CD14-positive monocyte (primary cell): Measurements from ENCODE around the gene OR2J3. TPM values are rescaled to one million over a fixed set of nuclear protein-coding genes. Genes with fewer than 3 reads are reported as not detected.
"Not testable (repeated sequence)": the region's sequence is repeated elsewhere in the genome, so short reads cannot be mapped to it uniquely, and the experiment has no call there.

Experiments
- DNase-seq, 3 donors: peaks; one replicate each; pipeline ENCODE4 v3.0.0-alpha.2; 2011 to 2022
- H2AFZ ChIP-seq: 2 replicates; pipeline ENCODE4 v1.6.0; 2012; ENCODE audit warnings: mild to moderate bottlenecking, low read depth, low read length, inconsistent platforms; ENCODE audit not compliant: insufficient read depth, poor library complexity, severe bottlenecking
- H3K27ac ChIP-seq, 2 donors: 1 replicate in 1 of 2; 2 replicates in 1 of 2; pipeline ENCODE4 v1.5.1; 2012 to 2013; ENCODE audit warnings: low read length in 2 of 2, control low read depth in 1 of 2, inconsistent platforms in 1 of 2, low read depth in 1 of 2, mild to moderate bottlenecking in 1 of 2
- H3K27me3 ChIP-seq, 2 donors: one replicate each; pipeline versions ENCODE4 v1.6.0 to v1.6.1; 2011 to 2013; ENCODE audit warnings: low read length in 2 of 2; ENCODE audit not compliant: control insufficient read depth in 2 of 2, insufficient read depth in 2 of 2
- H3K36me3 ChIP-seq, 2 donors: replicated peaks in 1 of 2; 1 replicate in 1 of 2; 2 replicates in 1 of 2; pipeline versions ENCODE4 v1.5.1 to v1.6.1; 2012 to 2013; ENCODE audit warnings: low read length in 2 of 2, control low read depth in 1 of 2, inconsistent platforms in 1 of 2, mild to moderate bottlenecking in 1 of 2; ENCODE audit not compliant: insufficient read depth in 2 of 2, control insufficient read depth in 1 of 2
- H3K4me1 ChIP-seq, 2 donors: 1 replicate in 1 of 2; 2 replicates in 1 of 2; pipeline versions ENCODE4 v1.5.1 to v1.6.1; 2012 to 2013; ENCODE audit warnings: low read length in 2 of 2, control low read depth in 1 of 2, inconsistent platforms in 1 of 2, mild to moderate bottlenecking in 1 of 2, moderate library complexity in 1 of 2; ENCODE audit not compliant: insufficient read depth in 2 of 2, control insufficient read depth in 1 of 2
- H3K4me2 ChIP-seq: replicated peaks from 2 replicates; pipeline ENCODE3; 2012; ENCODE audit warnings: low read length, moderate library complexity, mild to moderate bottlenecking; ENCODE audit not compliant: poor library complexity, severe bottlenecking; ENCODE audit errors: extremely low read depth
- H3K4me3 ChIP-seq, 3 experiments: fragments of 200-600 bp in 1 of 3; sonication (generic) in 1 of 3; replicated peaks in 1 of 3; 1 replicate in 2 of 3; 2 replicates in 1 of 3; pipeline ENCODE4 v1.5.1; 2011 to 2013; ENCODE audit warnings: low read length in 3 of 3, mild to moderate bottlenecking in 3 of 3, control low read depth in 2 of 3, low read depth in 2 of 3, inconsistent platforms in 1 of 3, moderate library complexity in 1 of 3
- H3K79me2 ChIP-seq: 2 replicates; pipeline ENCODE4 v1.6.0; 2012; ENCODE audit warnings: mild to moderate bottlenecking, control low read depth, inconsistent platforms, low read length, moderate library complexity; ENCODE audit not compliant: insufficient read depth
- H3K9ac ChIP-seq: 2 replicates; pipeline ENCODE4 v1.6.0; 2017; ENCODE audit warnings: low read length, mild to moderate bottlenecking; ENCODE audit not compliant: insufficient read depth, poor library complexity, severe bottlenecking
- H3K9me3 ChIP-seq, 2 donors: replicated peaks in 1 of 2; 1 replicate in 1 of 2; 2 replicates in 1 of 2; pipeline versions ENCODE4 v1.5.1 to v1.6.1; 2012 to 2013; ENCODE audit warnings: low read length in 2 of 2, control low read depth in 1 of 2; ENCODE audit not compliant: control insufficient read depth in 1 of 2, insufficient read depth in 1 of 2
- H4K20me1 ChIP-seq: 2 replicates; pipeline ENCODE4 v1.6.0; 2012; ENCODE audit warnings: mild to moderate bottlenecking, low read length, control low read depth, moderate library complexity; ENCODE audit not compliant: insufficient read depth
- H3K27ac Mint-ChIP-seq, 7 donors: one replicate each; pipeline ENCODE4 v1.8.0; 2020; ENCODE audit warnings: mild to moderate bottlenecking in 7 of 7, mixed read lengths in 7 of 7, moderate library complexity in 6 of 7, inconsistent platforms in 2 of 7
- H3K27me3 Mint-ChIP-seq, 3 donors: one replicate each; pipeline ENCODE4 v1.8.0; 2021 to 2022; ENCODE audit warnings: low read depth in 3 of 3, mild to moderate bottlenecking in 3 of 3, mixed read lengths in 3 of 3, moderate library complexity in 3 of 3, inconsistent platforms in 1 of 3
- H3K36me3 Mint-ChIP-seq, 2 donors: one replicate each; pipeline ENCODE4 v1.8.0; 2020; ENCODE audit warnings: mixed read lengths in 2 of 2, inconsistent platforms in 1 of 2, mild to moderate bottlenecking in 1 of 2
- H3K4me1 Mint-ChIP-seq: one replicate; pipeline ENCODE4 v1.8.0; 2020; ENCODE audit warnings: mild to moderate bottlenecking, mixed read lengths
- H3K4me3 Mint-ChIP-seq, 2 donors: one replicate each; pipeline ENCODE4 v1.8.0; 2020; ENCODE audit warnings: mild to moderate bottlenecking in 2 of 2, mixed read lengths in 2 of 2, moderate library complexity in 1 of 2
- H3K9me3 Mint-ChIP-seq, 7 donors: one replicate each; pipeline ENCODE4 v1.8.0; 2020 to 2022; ENCODE audit warnings: mixed read lengths in 7 of 7, mild to moderate bottlenecking in 6 of 7, moderate library complexity in 6 of 7, inconsistent platforms in 2 of 7
- WGBS: methylation state at CpG from one replicate; pipeline ENCODE4 v1.1.5; 2013; ENCODE audit warnings: missing lambda C conversion rate; ENCODE audit not compliant: insufficient coverage; 5-methylcytosine and 5-hydroxymethylcytosine counted together
- intact Hi-C, 2 donors: fragments of 100-400 bp; cut with micrococcal nuclease; formaldehyde crosslinking; loops; one replicate each; pipeline versions ENCODE4 v1.15.0 to v1.15.1; 2023
- polyA plus RNA-seq, 3 donors: library from polyadenylated mRNA; depleted of rRNA in 1 of 3; unstranded in 2 of 3; stranded (reverse) in 1 of 3; fragments of 300-500 nt in 2 of 3; fragments of >200 nt in 1 of 3; fragmentation: Illumina TruSeq in 2 of 3; gene quantifications; 1 replicate in 2 of 3; 2 replicates in 1 of 3; pipeline ENCODE4 v1.2.3, GENCODE V29; 2012 to 2021
- TF ChIP-seq, protein P1 (sequence below): fragments of 200-600 bp; IDR thresholded peaks from one replicate; pipeline ENCODE4 v1.8.0; 2022; ENCODE audit warnings: antibody characterized with exemption, mild to moderate bottlenecking

The OR2J3 gene
- polyA plus RNA-seq, 3 donors, result not detected

DNA sequence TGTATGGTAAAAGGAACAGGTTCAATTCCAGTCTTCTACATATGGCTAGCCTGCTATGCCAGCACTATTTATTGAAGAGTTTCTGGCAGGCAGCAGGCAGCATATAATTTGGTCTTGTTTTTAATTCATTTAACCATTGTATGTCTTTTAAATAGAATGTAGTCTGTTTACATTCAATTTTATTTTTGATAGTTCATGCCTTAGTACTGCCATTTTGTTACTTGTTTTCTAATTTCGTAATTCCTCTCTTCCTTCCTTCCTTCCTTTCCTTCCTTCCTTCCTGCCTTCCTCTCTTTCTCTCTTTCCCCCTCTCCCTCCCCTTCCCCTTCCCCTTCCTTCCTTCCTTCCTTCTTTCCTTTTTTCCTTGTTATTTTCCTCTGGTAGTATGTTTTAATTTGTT lies 45.2 kb downstream of the OR2J3 start:
- H2AFZ ChIP-seq, result no peak overlapping the region
- H3K9me3 Mint-ChIP-seq, result peaks cover 0 to 6% (median 4%) of the 10 kb centered on the region in 7 donors
- no peaks in the 10 kb centered on the region for H3K36me3 ChIP-seq
- no CpG with 5 or more reads among the region's 1 CpG for WGBS
- H3K4me2 ChIP-seq, result no peak overlapping the region
- H3K79me2 ChIP-seq, result no peaks in the 10 kb centered on the region
- H3K36me3 Mint-ChIP-seq, result no peaks in the 10 kb centered on the region
- no peak for DNase-seq
- no peak overlapping the region for H3K9ac ChIP-seq
- no peak overlapping the region for H3K4me3 ChIP-seq
- TF ChIP-seq, protein P1, sequence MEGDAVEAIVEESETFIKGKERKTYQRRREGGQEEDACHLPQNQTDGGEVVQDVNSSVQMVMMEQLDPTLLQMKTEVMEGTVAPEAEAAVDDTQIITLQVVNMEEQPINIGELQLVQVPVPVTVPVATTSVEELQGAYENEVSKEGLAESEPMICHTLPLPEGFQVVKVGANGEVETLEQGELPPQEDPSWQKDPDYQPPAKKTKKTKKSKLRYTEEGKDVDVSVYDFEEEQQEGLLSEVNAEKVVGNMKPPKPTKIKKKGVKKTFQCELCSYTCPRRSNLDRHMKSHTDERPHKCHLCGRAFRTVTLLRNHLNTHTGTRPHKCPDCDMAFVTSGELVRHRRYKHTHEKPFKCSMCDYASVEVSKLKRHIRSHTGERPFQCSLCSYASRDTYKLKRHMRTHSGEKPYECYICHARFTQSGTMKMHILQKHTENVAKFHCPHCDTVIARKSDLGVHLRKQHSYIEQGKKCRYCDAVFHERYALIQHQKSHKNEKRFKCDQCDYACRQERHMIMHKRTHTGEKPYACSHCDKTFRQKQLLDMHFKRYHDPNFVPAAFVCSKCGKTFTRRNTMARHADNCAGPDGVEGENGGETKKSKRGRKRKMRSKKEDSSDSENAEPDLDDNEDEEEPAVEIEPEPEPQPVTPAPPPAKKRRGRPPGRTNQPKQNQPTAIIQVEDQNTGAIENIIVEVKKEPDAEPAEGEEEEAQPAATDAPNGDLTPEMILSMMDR, result no peak
- H3K4me1 Mint-ChIP-seq, result no peaks in the 10 kb centered on the region
- no peak overlapping the region for H3K4me3 Mint-ChIP-seq
- intact Hi-C loops, result no loop called here
- no peaks in the 10 kb centered on the region for H3K27me3 ChIP-seq
- H4K20me1 ChIP-seq, result no peaks in the 10 kb centered on the region
- no peaks in the 10 kb centered on the region for H3K4me1 ChIP-seq
- H3K27me3 Mint-ChIP-seq, result peaks cover 0 to 3% (median 3%) of the 10 kb centered on the region in 3 donors
- H3K9me3 ChIP-seq, result no peaks in the 10 kb centered on the region
- H3K27ac Mint-ChIP-seq, result no peak overlapping the region
- no peak overlapping the region for H3K27ac ChIP-seq

DNA sequence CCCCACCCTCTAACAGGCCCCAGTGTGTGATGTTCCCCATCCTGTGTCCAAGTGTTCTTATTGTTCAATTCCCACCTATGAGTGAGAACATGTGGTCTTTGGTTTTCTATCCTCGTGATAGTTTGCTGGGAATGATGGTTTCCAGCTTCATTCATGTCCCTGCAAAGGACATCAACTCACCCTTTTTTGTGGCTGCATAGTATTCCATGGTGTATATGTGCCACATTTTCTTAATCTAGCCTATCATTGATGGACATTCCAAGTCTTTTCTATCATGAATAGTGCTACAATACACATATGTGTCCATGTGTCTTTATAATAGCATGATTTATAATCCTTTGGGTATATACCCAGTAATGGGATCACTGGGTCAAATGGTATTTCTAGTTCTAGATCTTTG lies 47.3 kb downstream of the OR2J3 start:
- H3K4me3 ChIP-seq, H3K27me3 Mint-ChIP-seq, H3K4me2 ChIP-seq, H3K4me1 Mint-ChIP-seq, H3K4me1 ChIP-seq, H3K36me3 ChIP-seq, DNase-seq, H2AFZ ChIP-seq, H4K20me1 ChIP-seq, H3K9me3 ChIP-seq, H3K4me3 Mint-ChIP-seq, H3K9ac ChIP-seq, H3K36me3 Mint-ChIP-seq, H3K27ac ChIP-seq, intact Hi-C loops, H3K27me3 ChIP-seq, H3K27ac Mint-ChIP-seq, H3K79me2 ChIP-seq: not testable (repeated sequence)
- peaks cover 2 to 11% (median 4%) of the 10 kb centered on the region in 7 donors for H3K9me3 Mint-ChIP-seq
- no CpG with 5 or more reads among the region's 1 CpG for WGBS

DNA sequence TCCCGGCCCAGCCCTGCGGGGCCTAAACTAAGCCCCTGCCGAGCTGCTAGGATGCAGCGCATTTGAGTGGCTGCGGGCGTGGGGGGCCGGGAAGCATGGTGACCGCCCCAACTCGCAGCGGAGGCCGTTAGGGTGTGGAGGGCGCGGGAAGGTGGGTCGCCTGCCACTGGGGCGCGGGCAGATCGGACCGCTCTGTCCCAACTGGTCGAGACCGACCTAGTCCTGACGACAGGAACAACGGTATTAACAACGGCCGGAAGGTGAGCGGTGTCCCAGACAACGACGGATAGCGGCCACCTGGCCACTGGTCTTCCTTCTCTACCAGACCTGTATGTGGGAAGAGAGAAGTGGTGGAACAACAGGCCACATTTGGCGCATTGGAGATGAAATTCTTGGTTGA lies 52.1 kb downstream of the OR2J3 start:
- H3K36me3 Mint-ChIP-seq, H3K4me1 ChIP-seq, H3K4me3 ChIP-seq, H3K27me3 ChIP-seq, H2AFZ ChIP-seq, intact Hi-C loops, H3K27ac ChIP-seq, H3K4me1 Mint-ChIP-seq, H3K36me3 ChIP-seq, H3K27ac Mint-ChIP-seq, H4K20me1 ChIP-seq, H3K9me3 ChIP-seq, H3K4me3 Mint-ChIP-seq, H3K4me2 ChIP-seq, H3K27me3 Mint-ChIP-seq, H3K79me2 ChIP-seq, H3K9ac ChIP-seq, DNase-seq: not testable (repeated sequence)
- no CpG with 5 or more reads among the region's 29 CpGs for WGBS
- H3K9me3 Mint-ChIP-seq, result peaks cover 2 to 15% (median 6%) of the 10 kb centered on the region in 7 donors

Other genes starting within 250 kb of the OR2J3 start
- gene TRIM27, start 184.1 kb upstream of the OR2J3 start, polyA plus RNA-seq, result 10 to 100 TPM; 39.2 to 44.0 (median 42.2) TPM
- gene ZNF311, start 102.7 kb upstream of the OR2J3 start, polyA plus RNA-seq, result under 1 TPM in 2 of 3 donors, not detected in 1; 0.05 TPM
- not detected for gene OR2W1, start 62.9 kb upstream of the OR2J3 start, polyA plus RNA-seq
- gene OR2B3, start 20.7 kb upstream of the OR2J3 start, polyA plus RNA-seq, result not detected
- gene OR2J1, start 8.6 kb upstream of the OR2J3 start, polyA plus RNA-seq, result not detected
- not detected for gene OR2J2, start 62.8 kb downstream of the OR2J3 start, polyA plus RNA-seq
- gene OR14J1, start 193.6 kb downstream of the OR2J3 start, polyA plus RNA-seq, result not detected